ENCODE results near the gene GCK. TPM values are rescaled to one million over a fixed set of nuclear protein-coding genes. Genes with fewer than 3 reads are reported as not detected.
A peak's percentile ranks its signal among the peaks of the same experiment; 100 is the strongest.

GCK gene
- total and polyA plus RNA-seq, 11 donors: 0.54 to 5.7 (median 1.9) TPM

GRCh38 chr7:44102846-44103565 is 86.2 kb downstream of the GCK start:
- no peak for TF ChIP-seq POLR2A (IDR thresholded peaks at IDR 0.05)
- TF ChIP-seq, protein P1, sequence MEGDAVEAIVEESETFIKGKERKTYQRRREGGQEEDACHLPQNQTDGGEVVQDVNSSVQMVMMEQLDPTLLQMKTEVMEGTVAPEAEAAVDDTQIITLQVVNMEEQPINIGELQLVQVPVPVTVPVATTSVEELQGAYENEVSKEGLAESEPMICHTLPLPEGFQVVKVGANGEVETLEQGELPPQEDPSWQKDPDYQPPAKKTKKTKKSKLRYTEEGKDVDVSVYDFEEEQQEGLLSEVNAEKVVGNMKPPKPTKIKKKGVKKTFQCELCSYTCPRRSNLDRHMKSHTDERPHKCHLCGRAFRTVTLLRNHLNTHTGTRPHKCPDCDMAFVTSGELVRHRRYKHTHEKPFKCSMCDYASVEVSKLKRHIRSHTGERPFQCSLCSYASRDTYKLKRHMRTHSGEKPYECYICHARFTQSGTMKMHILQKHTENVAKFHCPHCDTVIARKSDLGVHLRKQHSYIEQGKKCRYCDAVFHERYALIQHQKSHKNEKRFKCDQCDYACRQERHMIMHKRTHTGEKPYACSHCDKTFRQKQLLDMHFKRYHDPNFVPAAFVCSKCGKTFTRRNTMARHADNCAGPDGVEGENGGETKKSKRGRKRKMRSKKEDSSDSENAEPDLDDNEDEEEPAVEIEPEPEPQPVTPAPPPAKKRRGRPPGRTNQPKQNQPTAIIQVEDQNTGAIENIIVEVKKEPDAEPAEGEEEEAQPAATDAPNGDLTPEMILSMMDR (IDR thresholded peaks at IDR 0.05): no peak
- Histone ChIP-seq H3K4me1 (peaks cover 0 to 63% (median 27%) of the 10 kb centered on the region in 12 donors), H3K9me3 (no peaks in the 10 kb centered on the region), H3K36me3 (peaks cover 0 to 12% (median 0%) of the 10 kb centered on the region in 9 donors), H3K27ac (peak overlapping the region in 10 of 12 donors; percentile 16 to 88 (median 68)), H3K27me3 (peaks cover 0 to 18% (median 0%) of the 10 kb centered on the region in 9 donors), H3K4me3 (no peak overlapping the region)
- intact Hi-C loops (cut with DNase I): no loop called here
- DNase-seq (no peak), ATAC-seq (no peak)
- 75 to 88% (median 80%) methylated on average over 8 of the region's 8 CpGs for WGBS, 4 donors

DNA sequence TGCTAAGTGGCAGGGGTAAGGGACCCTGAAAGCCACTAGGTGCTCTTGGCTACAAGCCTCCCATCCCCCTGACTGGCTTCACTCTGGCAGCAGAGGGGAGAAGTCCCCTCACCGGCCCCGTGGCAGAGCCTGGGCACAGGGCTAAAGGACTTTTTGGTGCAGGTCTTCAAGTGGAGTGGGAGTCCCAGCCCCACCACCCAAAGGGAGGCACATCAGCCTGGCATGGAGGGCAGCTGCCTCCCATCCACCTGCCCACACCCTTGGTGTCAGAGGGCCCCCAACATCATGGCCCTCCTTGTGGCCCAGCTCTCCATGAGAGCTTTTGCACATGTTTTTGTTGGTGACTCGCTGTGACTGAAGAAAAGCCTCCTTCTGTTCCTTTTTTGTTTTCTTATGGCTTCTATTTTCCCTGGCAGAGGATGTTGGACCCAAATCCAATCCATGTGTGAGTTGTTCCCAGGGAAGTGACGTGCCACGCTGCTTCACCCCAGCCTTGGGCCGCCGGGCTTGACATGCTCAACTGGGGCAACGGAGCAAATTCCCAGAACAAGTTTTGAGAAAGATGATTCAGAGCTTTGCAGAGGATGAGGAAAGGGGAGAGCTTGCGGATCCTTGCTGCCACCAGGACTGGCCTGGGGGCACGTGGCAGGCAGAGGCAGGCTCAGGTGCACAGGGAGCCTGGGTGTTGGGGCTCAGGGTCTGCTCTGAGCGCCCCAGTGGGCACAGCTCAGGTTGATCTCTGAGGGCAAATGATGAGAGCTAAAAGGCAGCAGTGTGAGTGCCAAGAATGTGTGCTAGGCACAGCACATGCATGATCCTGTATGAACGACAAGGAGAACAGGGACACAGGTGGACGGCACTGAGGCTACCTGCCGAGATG is 87.0 kb downstream of the GCK start:
- Histone ChIP-seq H3K27ac (peak overlapping the region in 11 of 12 donors; percentile 23 to 90 (median 68)), H3K36me3 (peaks cover 0 to 5% (median 0%) of the 10 kb centered on the region in 9 donors), H3K4me1 (peaks cover 0 to 58% (median 27%) of the 10 kb centered on the region in 12 donors), H3K9me3 (no peaks in the 10 kb centered on the region), H3K4me3 (no peak overlapping the region), H3K27me3 (peaks cover 0 to 18% (median 0%) of the 10 kb centered on the region in 9 donors)
- no peak for TF ChIP-seq POLR2A (IDR thresholded peaks at IDR 0.05)
- TF ChIP-seq, protein P1 (IDR thresholded peaks at IDR 0.05): no peak
- peak in 1 of 5 donors; percentile 36 for DNase-seq
- WGBS, 4 donors: 79 to 92% (median 86%) methylated on average over 12 to 14 of the region's 14 CpGs
- intact Hi-C loops (cut with DNase I): no loop called here
- peak in 3 of 4 donors; percentile 17 to 46 (median 25) for ATAC-seq

DNA sequence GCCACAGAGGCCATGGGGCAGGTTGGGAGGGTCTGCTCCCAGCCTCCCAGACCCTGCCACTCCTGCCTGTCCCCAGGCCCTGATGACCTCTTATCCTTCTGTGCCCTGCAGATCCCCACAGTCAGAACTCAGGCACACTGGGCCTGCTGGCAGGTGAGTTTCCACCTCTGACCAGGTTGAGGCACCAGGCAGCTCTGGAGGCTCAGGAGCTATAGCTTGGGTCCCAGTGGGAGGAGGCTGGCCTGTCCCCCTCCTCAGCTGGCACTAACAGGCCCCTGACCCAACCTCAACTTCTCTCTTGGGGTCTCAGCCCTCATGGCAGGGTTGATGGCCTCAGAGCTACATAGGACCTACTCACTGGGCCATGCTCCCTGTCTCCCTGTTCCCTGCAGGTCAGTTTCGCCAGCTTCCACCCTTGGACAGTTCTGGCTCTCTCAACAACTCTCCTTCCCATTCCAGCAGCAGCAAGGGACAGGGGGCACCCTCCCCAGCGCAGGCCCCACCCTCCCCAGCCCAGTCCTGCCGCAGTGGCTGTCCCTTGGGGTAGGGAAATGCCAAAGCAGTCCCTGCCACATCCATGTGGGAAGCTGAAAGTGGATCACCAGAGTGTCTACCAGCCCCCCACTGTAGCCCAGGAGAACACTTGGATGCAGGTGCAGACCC is 87.8 kb downstream of the GCK start:
- no peak for DNase-seq
- Histone ChIP-seq H3K9me3 (no peaks in the 10 kb centered on the region), H3K4me1 (peaks cover 0 to 55% (median 27%) of the 10 kb centered on the region in 12 donors), H3K27ac (peak overlapping the region in 11 of 12 donors; percentile 22 to 90 (median 68)), H3K4me3 (no peak overlapping the region), H3K36me3 (no peaks in the 10 kb centered on the region), H3K27me3 (peaks cover 0 to 18% (median 0%) of the 10 kb centered on the region in 9 donors)
- TF ChIP-seq POLR2A (IDR thresholded peaks at IDR 0.05): no peak
- TF ChIP-seq, protein P1 (IDR thresholded peaks at IDR 0.05): no peak
- no peak for ATAC-seq
- 87 to 93% (median 88%) methylated on average over 3 of the region's 3 CpGs for WGBS, 4 donors
- intact Hi-C loops (cut with DNase I): no loop called here

All from heart left ventricle (tissue), 16 donors.